ENCODE measurements around the gene EPB41L4B. TPM values are rescaled to one million over a fixed set of nuclear protein-coding genes. Genes with fewer than 3 reads are reported as not detected.

EPB41L4B gene
- total and polyA plus RNA-seq, 2 donors, result 0.71 to 4.2 TPM

GRCh38 chr9:109317311-109317978, 3.4 kb downstream of the EPB41L4B start:
- WGBS, result 80% methylated on average over 13 of the region's 13 CpGs
- Histone ChIP-seq H3K9me3 (ENCODE audit: control insufficient read depth in 2 of 2, insufficient read depth in 1 of 2, low read length in 1 of 2) (no peaks in the 10 kb centered on the region), H3K36me3 (ENCODE audit: control insufficient read depth in 2 of 2, insufficient read depth in 2 of 2, low read length in 1 of 2) (no peaks in the 10 kb centered on the region), H3K4me1 (ENCODE audit: control insufficient read depth in 2 of 2, insufficient read depth in 2 of 2, low read length in 2 of 2) (peaks cover 3 to 7% of the 10 kb centered on the region in 2 donors), H3K27ac (ENCODE audit: low read depth in 1 of 2, low read length in 1 of 2) (no peak overlapping the region), H3K4me3 (ENCODE audit: low read length in 2 of 2) (no peak overlapping the region), H3K27me3 (ENCODE audit: control insufficient read depth in 2 of 2, insufficient read depth in 1 of 2, low read length in 1 of 2) (peaks cover 48 to 83% of the 10 kb centered on the region in 2 donors)
- DNase-seq (ENCODE audit: low read depth in 6 of 9, low spot score in 9 of 9), result no peak

DNA sequence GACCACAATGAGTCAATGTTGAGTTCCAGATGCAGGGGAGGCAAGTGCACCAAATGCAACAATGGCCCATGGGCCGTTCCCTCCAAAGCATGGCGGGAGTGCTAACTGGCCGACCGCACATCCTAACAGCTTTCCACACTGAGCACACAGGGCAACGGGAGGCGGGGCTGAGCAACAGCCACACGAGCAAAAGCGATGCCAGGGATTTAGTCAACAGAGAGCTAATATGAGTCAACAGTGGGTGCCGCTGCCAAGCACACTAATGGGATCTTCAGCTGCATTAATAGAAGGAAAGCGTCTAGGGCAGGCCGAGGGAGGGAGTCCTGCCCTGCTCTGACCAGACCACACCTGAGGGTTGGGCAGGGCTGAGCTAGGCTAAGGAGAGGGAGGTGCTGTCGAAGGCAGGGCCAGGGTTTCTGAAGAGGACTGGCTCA, 4.6 kb downstream of the EPB41L4B start:
- Histone ChIP-seq H3K4me3 (ENCODE audit: low read length in 2 of 2) (no peak overlapping the region), H3K4me1 (ENCODE audit: control insufficient read depth in 2 of 2, insufficient read depth in 2 of 2, low read length in 2 of 2) (peaks cover 3 to 5% of the 10 kb centered on the region in 2 donors), H3K36me3 (ENCODE audit: control insufficient read depth in 2 of 2, insufficient read depth in 2 of 2, low read length in 1 of 2) (no peaks in the 10 kb centered on the region), H3K9me3 (ENCODE audit: control insufficient read depth in 2 of 2, insufficient read depth in 1 of 2, low read length in 1 of 2) (no peaks in the 10 kb centered on the region), H3K27ac (ENCODE audit: low read depth in 1 of 2, low read length in 1 of 2) (no peak overlapping the region), H3K27me3 (ENCODE audit: control insufficient read depth in 2 of 2, insufficient read depth in 1 of 2, low read length in 1 of 2) (peaks cover 45 to 78% of the 10 kb centered on the region in 2 donors)
- 77% methylated on average over 12 of the region's 12 CpGs for WGBS
- DNase-seq (ENCODE audit: low read depth in 6 of 9, low spot score in 9 of 9), result no peak

DNA sequence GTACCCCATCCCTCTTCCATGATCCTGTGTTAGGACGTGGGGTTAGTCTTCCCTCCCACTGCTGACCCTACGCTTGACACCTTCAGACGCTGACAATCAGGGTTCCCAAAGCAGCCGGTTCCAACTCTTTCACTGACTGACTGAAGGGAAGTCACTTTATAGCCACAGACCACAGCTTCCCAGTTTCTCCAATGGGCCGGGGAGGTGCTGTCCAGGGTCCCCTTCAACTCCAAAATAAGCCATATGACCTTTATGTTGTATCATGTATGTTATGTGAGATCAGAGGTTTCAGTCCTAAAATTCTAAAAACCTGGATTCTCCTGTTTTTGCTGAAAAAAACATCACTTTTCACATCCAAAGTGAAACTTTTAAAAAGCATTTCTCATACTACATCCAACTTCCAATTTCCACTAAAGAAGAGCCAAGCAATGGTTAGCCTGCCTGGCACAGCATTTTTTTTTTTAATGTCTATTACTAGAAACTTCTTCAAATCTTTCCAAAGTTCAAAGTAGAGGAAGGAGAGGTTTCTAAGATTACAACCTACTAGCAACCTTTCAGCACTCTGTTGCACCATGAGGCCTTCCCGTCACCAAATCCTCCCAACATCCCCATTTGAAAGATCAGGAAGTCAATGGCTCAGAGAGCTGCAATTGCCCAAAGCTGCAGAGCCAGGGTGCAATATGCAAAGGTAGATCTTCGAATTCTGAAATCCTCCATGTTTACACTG, 5.2 kb downstream of the EPB41L4B start:
- Histone ChIP-seq H3K36me3 (ENCODE audit: control insufficient read depth in 2 of 2, insufficient read depth in 2 of 2, low read length in 1 of 2) (no peaks in the 10 kb centered on the region), H3K27me3 (ENCODE audit: control insufficient read depth in 2 of 2, insufficient read depth in 1 of 2, low read length in 1 of 2) (peaks cover 43 to 74% of the 10 kb centered on the region in 2 donors), H3K27ac (ENCODE audit: low read depth in 1 of 2, low read length in 1 of 2) (no peak overlapping the region), H3K9me3 (ENCODE audit: control insufficient read depth in 2 of 2, insufficient read depth in 1 of 2, low read length in 1 of 2) (no peaks in the 10 kb centered on the region), H3K4me1 (ENCODE audit: control insufficient read depth in 2 of 2, insufficient read depth in 2 of 2, low read length in 2 of 2) (peaks cover 2 to 3% of the 10 kb centered on the region in 2 donors), H3K4me3 (ENCODE audit: low read length in 2 of 2) (no peak overlapping the region)
- 18% methylated on average over 7 of the region's 7 CpGs for WGBS
- no peak for DNase-seq (ENCODE audit: low read depth in 6 of 9, low spot score in 9 of 9)

DNA sequence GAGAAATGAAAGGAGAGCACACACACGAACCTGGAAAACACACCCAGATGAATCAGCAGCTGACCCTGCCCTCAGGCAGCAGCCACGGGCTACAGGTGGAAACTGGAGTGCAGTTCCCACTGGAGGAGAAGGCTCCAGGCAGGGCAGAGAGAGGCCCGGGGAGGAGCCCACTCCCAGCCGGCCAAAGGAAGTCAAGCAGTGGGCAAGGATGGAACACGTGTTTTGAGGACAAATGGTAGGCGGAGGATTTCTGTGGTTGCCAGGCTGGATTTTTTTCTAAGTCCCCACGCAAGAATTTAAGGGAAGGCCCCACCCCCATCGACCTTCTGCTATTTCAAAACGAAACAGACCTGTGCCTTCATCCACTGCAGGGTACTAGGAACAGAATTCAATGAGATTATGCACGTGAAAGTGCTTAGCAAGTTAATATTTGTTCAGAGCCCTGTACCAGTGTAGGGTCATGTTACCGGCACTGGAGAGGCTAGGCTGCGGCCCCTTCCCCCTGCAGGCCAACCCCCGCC, 6.8 kb downstream of the EPB41L4B start:
- Histone ChIP-seq H3K4me3 (ENCODE audit: low read length in 2 of 2) (no peak overlapping the region), H3K36me3 (ENCODE audit: control insufficient read depth in 2 of 2, insufficient read depth in 2 of 2, low read length in 1 of 2) (no peaks in the 10 kb centered on the region), H3K9me3 (ENCODE audit: control insufficient read depth in 2 of 2, insufficient read depth in 1 of 2, low read length in 1 of 2) (no peaks in the 10 kb centered on the region), H3K27ac (ENCODE audit: low read depth in 1 of 2, low read length in 1 of 2) (no peak overlapping the region), H3K4me1 (ENCODE audit: control insufficient read depth in 2 of 2, insufficient read depth in 2 of 2, low read length in 2 of 2) (no peaks in the 10 kb centered on the region), H3K27me3 (ENCODE audit: control insufficient read depth in 2 of 2, insufficient read depth in 1 of 2, low read length in 1 of 2) (peaks cover 28 to 64% of the 10 kb centered on the region in 2 donors)
- DNase-seq (ENCODE audit: low read depth in 6 of 9, low spot score in 9 of 9), result no peak
- WGBS, result 52% methylated on average over 13 of the region's 13 CpGs

- H3K36me3 ChIP-seq (ENCODE audit: control insufficient read depth in 2 of 2, insufficient read depth in 2 of 2, low read length in 1 of 2), result no peaks in the 10 kb centered on the region
- WGBS, result 78% methylated on average over 4 of the region's 4 CpGs
- H3K9me3 ChIP-seq (ENCODE audit: control insufficient read depth in 2 of 2, insufficient read depth in 1 of 2, low read length in 1 of 2), result no peaks in the 10 kb centered on the region
- H3K4me3 ChIP-seq (ENCODE audit: low read length in 2 of 2), result no peak overlapping the region
- H3K4me1 ChIP-seq (ENCODE audit: control insufficient read depth in 2 of 2, insufficient read depth in 2 of 2, low read length in 2 of 2), result no peaks in the 10 kb centered on the region
- no peak overlapping the region for H3K27ac ChIP-seq (ENCODE audit: low read depth in 1 of 2, low read length in 1 of 2)
- peaks cover 20 to 57% of the 10 kb centered on the region in 2 donors for H3K27me3 ChIP-seq (ENCODE audit: control insufficient read depth in 2 of 2, insufficient read depth in 1 of 2, low read length in 1 of 2)
- no peak for DNase-seq (ENCODE audit: low read depth in 6 of 9, low spot score in 9 of 9)
Observed at GRCh38 chr9:109313351-109313750, 7.5 kb downstream of the EPB41L4B start.

DNA sequence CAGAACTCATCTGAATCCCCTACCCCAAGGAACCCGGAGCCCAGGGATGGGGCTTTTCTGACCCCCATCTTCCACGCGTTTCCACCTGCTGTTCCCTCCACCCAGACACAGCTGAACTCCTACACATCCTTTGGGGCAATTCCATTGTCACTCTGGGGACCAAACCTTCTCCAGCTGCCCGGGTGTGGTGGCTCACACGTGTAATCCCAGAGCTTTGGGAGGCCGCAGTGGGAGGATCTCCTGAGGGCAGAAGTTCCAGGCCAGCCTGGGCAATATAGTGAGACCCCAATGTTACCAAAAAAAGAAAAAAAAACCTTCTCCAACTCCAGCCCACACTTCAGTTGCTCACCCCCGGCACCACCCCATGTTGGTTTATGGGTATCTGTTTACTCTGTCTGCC, 8.1 kb downstream of the EPB41L4B start:
- no peak overlapping the region for H3K27ac ChIP-seq (ENCODE audit: low read depth in 1 of 2, low read length in 1 of 2)
- H3K4me3 ChIP-seq (ENCODE audit: low read length in 2 of 2), result no peak overlapping the region
- H3K4me1 ChIP-seq (ENCODE audit: control insufficient read depth in 2 of 2, insufficient read depth in 2 of 2, low read length in 2 of 2), result no peaks in the 10 kb centered on the region
- no peak for DNase-seq (ENCODE audit: low read depth in 6 of 9, low spot score in 9 of 9)
- 78% methylated on average over 7 of the region's 7 CpGs for WGBS
- H3K36me3 ChIP-seq (ENCODE audit: control insufficient read depth in 2 of 2, insufficient read depth in 2 of 2, low read length in 1 of 2), result no peaks in the 10 kb centered on the region
- no peaks in the 10 kb centered on the region for H3K9me3 ChIP-seq (ENCODE audit: control insufficient read depth in 2 of 2, insufficient read depth in 1 of 2, low read length in 1 of 2)
- H3K27me3 ChIP-seq (ENCODE audit: control insufficient read depth in 2 of 2, insufficient read depth in 1 of 2, low read length in 1 of 2), result peaks cover 15 to 53% of the 10 kb centered on the region in 2 donors

- Histone ChIP-seq H3K4me1 (ENCODE audit: control insufficient read depth in 2 of 2, insufficient read depth in 2 of 2, low read length in 2 of 2) (no peaks in the 10 kb centered on the region), H3K27ac (ENCODE audit: low read depth in 1 of 2, low read length in 1 of 2) (no peak overlapping the region), H3K36me3 (ENCODE audit: control insufficient read depth in 2 of 2, insufficient read depth in 2 of 2, low read length in 1 of 2) (no peaks in the 10 kb centered on the region), H3K9me3 (ENCODE audit: control insufficient read depth in 2 of 2, insufficient read depth in 1 of 2, low read length in 1 of 2) (no peaks in the 10 kb centered on the region), H3K27me3 (ENCODE audit: control insufficient read depth in 2 of 2, insufficient read depth in 1 of 2, low read length in 1 of 2) (peaks cover 6 to 43% of the 10 kb centered on the region in 2 donors), H3K4me3 (ENCODE audit: low read length in 2 of 2) (no peak overlapping the region)
- DNase-seq (ENCODE audit: low read depth in 6 of 9, low spot score in 9 of 9), result no peak
- WGBS, result 70% methylated on average over 7 of the region's 7 CpGs
Observed at GRCh38 chr9:109311731-109312130, 9.1 kb downstream of the EPB41L4B start.

- H3K36me3 ChIP-seq (ENCODE audit: control insufficient read depth in 2 of 2, insufficient read depth in 2 of 2, low read length in 1 of 2), result no peaks in the 10 kb centered on the region
- peaks cover 3 to 39% of the 10 kb centered on the region in 2 donors for H3K27me3 ChIP-seq (ENCODE audit: control insufficient read depth in 2 of 2, insufficient read depth in 1 of 2, low read length in 1 of 2)
- H3K4me1 ChIP-seq (ENCODE audit: control insufficient read depth in 2 of 2, insufficient read depth in 2 of 2, low read length in 2 of 2), result no peaks in the 10 kb centered on the region
- DNase-seq (ENCODE audit: low read depth in 6 of 9, low spot score in 9 of 9), result peak in 1 of 9 donors; percentile 24
- 89% methylated on average over 5 of the region's 5 CpGs for WGBS
- no peaks in the 10 kb centered on the region for H3K9me3 ChIP-seq (ENCODE audit: control insufficient read depth in 2 of 2, insufficient read depth in 1 of 2, low read length in 1 of 2)
- H3K27ac ChIP-seq (ENCODE audit: low read depth in 1 of 2, low read length in 1 of 2), result no peak overlapping the region
- H3K4me3 ChIP-seq (ENCODE audit: low read length in 2 of 2), result no peak overlapping the region
Observed at GRCh38 chr9:109311286-109311685, 9.6 kb downstream of the EPB41L4B start.

GRCh38 chr9:109310486-109310901, 10.4 kb downstream of the EPB41L4B start:
- Histone ChIP-seq H3K4me1 (ENCODE audit: control insufficient read depth in 2 of 2, insufficient read depth in 2 of 2, low read length in 2 of 2) (no peaks in the 10 kb centered on the region), H3K4me3 (ENCODE audit: low read length in 2 of 2) (no peak overlapping the region), H3K36me3 (ENCODE audit: control insufficient read depth in 2 of 2, insufficient read depth in 2 of 2, low read length in 1 of 2) (no peaks in the 10 kb centered on the region), H3K9me3 (ENCODE audit: control insufficient read depth in 2 of 2, insufficient read depth in 1 of 2, low read length in 1 of 2) (no peaks in the 10 kb centered on the region), H3K27ac (ENCODE audit: low read depth in 1 of 2, low read length in 1 of 2) (no peak overlapping the region), H3K27me3 (ENCODE audit: control insufficient read depth in 2 of 2, insufficient read depth in 1 of 2, low read length in 1 of 2) (peaks cover 0 to 31% of the 10 kb centered on the region in 2 donors)
- no peak for DNase-seq (ENCODE audit: low read depth in 6 of 9, low spot score in 9 of 9)
- WGBS, result 83% methylated on average over 7 of the region's 7 CpGs

Data from thymus (tissue), 11 donors.